Superior temporal gyrus (tissue), 1 donor: ENCODE measurements around the gene C11orf42.

Experiments used
- DNase-seq: peaks from one replicate; pipeline ENCODE4 v3.0.0-alpha.2; 2016; ENCODE audit errors: extremely low spot score

Gene C11orf42, protein sequence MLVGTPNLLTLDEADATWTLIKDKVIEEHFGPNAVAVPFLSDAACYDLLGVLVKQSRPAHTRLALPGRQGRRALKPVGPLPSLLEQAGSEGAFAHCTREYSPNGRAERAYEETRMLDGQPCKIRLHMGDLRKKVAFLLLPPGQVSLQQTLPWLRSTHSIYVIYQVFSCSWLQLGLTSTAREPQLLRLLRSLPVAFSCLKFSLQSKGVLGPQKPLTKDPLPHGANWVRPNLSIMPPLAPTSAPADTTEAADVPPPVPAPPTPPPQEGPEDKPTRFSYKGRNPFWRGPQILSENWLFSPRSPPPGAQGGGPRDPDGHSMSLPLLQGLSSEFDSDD

GRCh38 chr11:6205366-6205765 lies at the start of gene C11orf42:
C11orf42 (plus strand) TSS chr11:6205557; CDS start chr11:6205616, 59 bp downstream.
- DNase-seq: no peak

DNA sequence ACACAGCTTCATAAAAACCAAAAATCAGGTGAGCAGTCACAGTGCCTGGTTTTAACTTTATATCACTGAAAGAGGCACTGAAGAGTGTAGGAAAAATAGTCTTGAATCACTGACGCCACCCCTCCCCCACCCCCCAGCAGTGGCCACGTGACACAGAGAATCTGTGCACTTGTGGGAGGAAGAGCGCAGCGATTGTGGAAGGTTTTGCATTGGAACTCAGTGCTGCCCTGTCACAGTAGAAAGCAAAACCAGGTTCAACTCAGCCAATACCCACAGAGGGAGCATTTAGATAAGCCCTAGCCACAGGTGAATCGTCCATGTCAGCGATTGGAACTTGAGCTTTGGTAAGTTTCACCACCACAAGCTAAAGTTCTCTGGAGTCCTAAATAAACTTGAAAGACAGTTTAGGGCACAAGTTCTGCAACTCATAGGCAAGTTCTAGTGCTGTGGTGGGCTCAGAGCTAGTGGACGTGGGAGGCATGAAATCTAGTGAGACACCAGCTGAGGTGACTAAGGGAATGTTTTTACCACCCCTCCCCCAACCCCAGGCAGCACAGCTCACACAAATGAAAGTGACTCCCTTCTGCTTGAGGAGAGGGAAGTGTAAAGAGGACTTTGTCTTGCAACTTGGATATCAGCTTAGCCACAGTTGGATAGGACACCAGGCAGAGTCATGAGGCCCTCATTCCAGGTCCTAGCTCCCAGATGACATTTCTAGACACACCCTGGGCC lies 48.6 kb upstream of the C11orf42 start:
- no peak for DNase-seq

DNA sequence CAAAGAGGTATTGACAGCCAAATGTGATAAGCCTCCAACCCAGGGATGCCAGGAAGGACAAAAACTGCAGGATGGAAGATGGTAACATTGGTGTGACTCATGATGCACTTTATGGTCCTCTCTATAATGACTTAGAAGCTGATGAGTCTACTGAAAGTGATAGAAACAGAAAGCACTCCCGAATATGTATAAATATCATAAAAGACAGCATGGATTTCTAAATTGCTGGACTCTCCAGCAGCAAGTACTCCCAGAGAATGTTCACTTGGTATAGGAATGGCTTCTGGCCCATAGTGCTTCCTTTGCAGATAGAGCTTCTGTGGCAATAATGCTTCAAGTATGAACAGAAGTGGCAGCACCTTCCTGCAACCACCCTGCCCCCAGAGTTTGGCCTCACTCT lies 35.1 kb upstream of the C11orf42 start, which contains the start of gene OR52B2:
Gene OR52B2, minus strand, starts transcription at position 101 of the 400 bp plus-strand sequence. Its CDS starts 0 bp downstream, at position 101.
- DNase-seq: no peak

- DNase-seq: no peak
Observed at GRCh38 chr11:6175440-6175839, 29.9 kb upstream of the C11orf42 start.

DNA sequence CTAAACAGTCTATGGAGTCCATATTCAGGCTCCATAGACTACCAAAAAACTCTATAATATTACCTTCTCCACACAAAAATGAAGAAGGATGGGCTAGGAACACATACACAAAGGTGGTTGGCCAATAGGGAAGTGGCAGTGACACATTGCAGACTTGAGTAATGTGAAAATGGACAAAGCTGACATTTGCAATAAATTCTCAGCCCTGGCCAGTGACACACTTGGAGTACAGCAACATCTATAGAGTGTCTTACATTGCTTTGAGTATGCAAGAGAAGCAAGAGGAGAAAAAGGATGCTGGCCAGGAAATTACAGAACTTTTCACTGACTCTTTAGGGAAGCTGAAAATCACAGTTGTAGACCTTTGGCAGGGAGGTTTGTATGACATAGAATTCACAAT lies 13.6 kb upstream of the C11orf42 start:
- DNase-seq: no peak

DNA sequence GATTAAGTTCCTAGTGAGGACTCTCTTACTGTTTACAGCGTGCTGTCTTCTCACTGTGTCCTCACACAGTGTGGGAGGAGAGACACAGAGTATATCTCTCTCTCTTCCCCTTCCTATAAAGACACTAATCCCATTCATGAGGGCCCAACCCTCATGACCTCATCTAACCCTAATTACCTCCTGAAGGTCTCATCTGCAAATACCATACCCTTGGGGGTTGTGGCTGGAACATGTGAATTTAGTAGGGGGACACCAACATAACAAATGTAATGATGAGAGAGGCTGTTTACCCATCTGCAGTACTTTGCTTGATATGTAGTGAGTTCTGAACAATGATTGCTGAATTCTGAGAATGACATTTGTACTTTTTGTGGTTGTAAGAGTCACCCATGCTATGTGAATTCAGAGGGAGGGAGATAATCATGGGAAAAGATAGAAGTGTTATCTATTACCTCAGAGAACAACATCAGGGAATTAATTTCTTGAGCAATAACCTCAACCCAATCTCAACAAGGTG lies 11.2 kb upstream of the C11orf42 start:
- no peak for DNase-seq

GRCh38 chr11:6196396-6196795 lies 9.0 kb upstream of the C11orf42 start:
- no peak for DNase-seq

GRCh38 chr11:6197466-6198200 lies 7.7 kb upstream of the C11orf42 start:
- DNase-seq: no peak

DNA sequence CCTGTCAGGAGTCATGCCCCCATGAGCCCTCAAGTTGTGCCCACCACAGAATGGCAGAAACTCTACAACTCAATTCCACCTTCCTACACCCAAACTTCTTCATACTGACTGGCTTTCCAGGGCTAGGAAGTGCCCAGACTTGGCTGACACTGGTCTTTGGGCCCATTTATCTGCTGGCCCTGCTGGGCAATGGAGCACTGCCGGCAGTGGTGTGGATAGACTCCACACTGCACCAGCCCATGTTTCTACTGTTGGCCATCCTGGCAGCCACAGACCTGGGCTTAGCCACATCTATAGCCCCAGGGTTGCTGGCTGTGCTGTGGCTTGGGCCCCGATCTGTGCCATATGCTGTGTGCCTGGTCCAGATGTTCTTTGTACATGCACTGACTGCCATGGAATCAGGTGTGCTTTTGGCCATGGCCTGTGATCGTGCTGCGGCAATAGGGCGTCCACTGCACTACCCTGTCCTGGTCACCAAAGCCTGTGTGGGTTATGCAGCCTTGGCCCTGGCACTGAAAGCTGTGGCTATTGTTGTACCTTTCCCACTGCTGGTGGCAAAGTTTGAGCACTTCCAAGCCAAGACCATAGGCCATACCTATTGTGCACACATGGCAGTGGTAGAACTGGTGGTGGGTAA lies 6.1 kb upstream of the C11orf42 start, which contains the start of gene OR52W1:
Gene OR52W1, plus strand, starts transcription at position 51 of the 637 bp plus-strand sequence. Its CDS starts 0 bp downstream, at position 51.
- DNase-seq: no peak

GRCh38 chr11:6200975-6201374 lies 4.4 kb upstream of the C11orf42 start:
- no peak for DNase-seq

GRCh38 chr11:6201481-6201880 lies 3.9 kb upstream of the C11orf42 start:
- DNase-seq: no peak

- no peak for DNase-seq
Observed at GRCh38 chr11:6202041-6202440, 3.3 kb upstream of the C11orf42 start.

DNA sequence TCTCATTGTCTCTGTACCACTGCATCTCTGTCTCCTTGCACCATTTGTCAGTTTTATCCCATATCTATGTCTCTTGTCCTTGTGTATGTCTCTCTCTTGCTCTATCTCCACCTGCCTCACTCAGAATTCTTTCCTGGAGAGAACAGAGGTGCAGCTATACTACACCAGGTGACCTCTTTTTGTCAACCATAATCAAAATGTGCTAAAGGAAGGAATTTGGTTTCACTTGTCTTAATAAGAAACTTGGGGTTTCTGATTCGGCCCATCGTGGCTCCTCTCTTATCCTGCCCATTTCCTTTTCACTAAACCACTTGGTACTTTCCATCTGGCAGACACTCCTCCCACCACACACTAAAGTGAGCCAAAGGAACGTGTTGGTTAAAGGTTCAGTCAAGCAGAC lies 2.0 kb upstream of the C11orf42 start:
- DNase-seq: no peak

- DNase-seq: no peak
Observed at GRCh38 chr11:6204706-6205105, 651 bp upstream of the C11orf42 start.

DNA sequence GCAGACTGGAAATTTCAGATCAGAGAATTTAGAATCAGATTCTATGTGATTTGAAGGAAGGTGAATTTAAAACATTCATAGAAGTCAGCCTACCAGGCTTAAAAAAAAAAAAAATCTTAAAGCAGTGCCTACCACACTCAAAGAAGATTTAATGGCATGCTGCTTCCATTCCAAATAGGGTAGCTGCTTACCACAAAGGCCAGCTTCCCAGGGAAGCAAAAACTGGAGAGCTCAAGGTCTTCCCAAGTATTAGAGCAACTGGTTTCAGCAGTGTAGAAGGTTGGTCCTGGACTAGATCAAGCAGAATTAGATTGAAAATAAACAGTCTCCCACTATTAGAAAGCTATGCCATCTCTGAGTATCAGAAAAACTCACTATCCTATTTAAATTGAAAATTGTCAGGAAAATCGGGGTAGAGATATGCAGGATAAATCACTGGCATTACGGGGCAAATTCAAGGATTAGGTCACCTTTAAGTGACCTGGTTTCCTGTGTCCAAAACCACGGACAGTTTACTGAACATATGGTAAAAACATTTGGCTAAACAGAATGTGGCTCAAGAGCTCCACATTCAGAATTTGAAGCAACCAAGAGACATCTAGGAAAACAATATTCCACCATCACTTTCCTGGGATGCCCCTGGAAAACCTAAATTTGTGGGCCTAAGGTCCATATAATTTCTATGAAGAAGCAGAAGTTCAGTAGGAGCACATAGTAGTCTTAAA lies 1.3 kb downstream of the C11orf42 start:
- DNase-seq: no peak

- DNase-seq: no peak
Observed at GRCh38 chr11:6209801-6210200, 4.4 kb downstream of the C11orf42 start.

GRCh38 chr11:6210274-6210955 lies 5.1 kb downstream of the C11orf42 start:
- no peak for DNase-seq

GRCh38 chr11:6214530-6214929 lies 9.2 kb downstream of the C11orf42 start:
- no peak for DNase-seq

- DNase-seq: no peak
Observed at GRCh38 chr11:6216501-6216900, 11.1 kb downstream of the C11orf42 start.

DNA sequence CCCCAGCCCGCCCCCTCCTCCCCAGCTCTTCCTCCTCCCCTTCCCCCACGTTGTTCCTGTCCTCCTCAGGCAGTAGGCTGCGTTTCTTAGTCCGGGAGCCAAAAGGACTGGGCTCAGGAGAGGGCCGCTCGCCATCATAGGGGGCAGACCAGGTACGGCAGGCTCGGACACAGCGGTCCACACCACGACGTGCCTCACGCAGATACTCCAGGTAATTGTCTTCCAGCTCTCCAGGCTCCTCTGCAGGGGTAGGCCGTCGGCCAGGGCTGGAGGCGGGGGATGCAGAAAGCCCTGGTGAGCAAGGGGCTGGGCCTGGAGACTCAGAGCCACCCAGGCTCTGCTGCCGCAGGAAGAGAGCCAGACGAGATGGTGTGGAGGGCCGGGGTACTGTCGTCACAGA lies 12.4 kb downstream of the C11orf42 start:
- DNase-seq: no peak
